Glomerular endothelial cell (primary cell): Measurements from ENCODE around the gene UBE2E1. TPM values are rescaled to one million over a fixed set of nuclear protein-coding genes. Genes with fewer than 3 reads are reported as not detected.
"Not testable (repeated sequence)": the region's sequence is repeated elsewhere in the genome, so short reads cannot be mapped to it uniquely, and the experiment has no call there.

Experiments used
- DNase-seq: peaks from one replicate; pipeline ENCODE4 v3.0.0-alpha.2; 2011; ENCODE audit warnings: low read depth, low spot score; ENCODE audit errors: extremely low read depth
- total RNA-seq: library from RNA; depleted of rRNA; stranded (reverse); fragments of >200 nt; gene quantifications from 2 replicates; pipeline ENCODE4 v1.2.3, GENCODE V29; 2015

UBE2E1 gene
- total RNA-seq, 1 donor from 2014 or later, result 98.8 TPM

- DNase-seq, result no peak
These were observed 69.5 kb downstream of the UBE2E1 start for GRCh38 chr3:23875113-23875725.

GRCh38 chr3:23876923-23877322, 71.2 kb downstream of the UBE2E1 start:
- no peak for DNase-seq

DNA sequence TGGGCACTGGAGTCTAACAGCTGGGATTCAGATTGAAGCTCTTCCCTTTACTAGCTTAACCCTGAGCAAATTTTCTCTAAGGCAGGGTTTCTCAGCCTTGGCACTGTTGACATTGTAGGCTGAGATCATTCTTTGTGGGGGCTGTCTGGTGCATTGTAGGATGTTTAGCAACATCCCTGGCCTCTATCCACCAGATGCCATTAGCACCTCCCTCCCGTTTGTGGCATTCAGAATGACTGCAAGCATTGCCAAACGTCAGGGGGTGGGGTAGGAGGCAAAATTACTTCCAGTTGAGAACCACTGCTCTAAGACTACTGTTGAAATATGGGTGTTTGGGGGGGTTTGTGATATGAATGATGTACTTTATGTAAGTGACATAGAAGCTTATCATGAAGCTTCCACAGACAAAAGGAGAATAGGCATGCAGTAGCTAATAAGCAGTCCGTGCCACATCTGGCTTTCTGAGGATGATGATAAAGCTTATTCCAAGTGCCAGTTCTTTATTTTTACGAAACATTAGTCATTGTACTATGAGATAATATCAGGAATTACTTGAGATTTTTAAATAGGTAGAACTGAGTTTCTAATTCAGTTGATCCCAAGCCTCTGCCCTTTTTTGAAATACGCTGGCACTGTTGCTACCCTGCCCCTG, 71.7 kb downstream of the UBE2E1 start:
- no peak for DNase-seq

- DNase-seq, result no peak
These were observed 73.7 kb downstream of the UBE2E1 start for GRCh38 chr3:23879485-23879884.

- DNase-seq, result no peak
These were observed 75.1 kb downstream of the UBE2E1 start for GRCh38 chr3:23880703-23881339.

- DNase-seq, result not testable (repeated sequence)
These were observed 76.2 kb downstream of the UBE2E1 start for GRCh38 chr3:23881993-23882392.

- no peak for DNase-seq
These were observed 76.7 kb downstream of the UBE2E1 start for GRCh38 chr3:23882487-23882918.

DNA sequence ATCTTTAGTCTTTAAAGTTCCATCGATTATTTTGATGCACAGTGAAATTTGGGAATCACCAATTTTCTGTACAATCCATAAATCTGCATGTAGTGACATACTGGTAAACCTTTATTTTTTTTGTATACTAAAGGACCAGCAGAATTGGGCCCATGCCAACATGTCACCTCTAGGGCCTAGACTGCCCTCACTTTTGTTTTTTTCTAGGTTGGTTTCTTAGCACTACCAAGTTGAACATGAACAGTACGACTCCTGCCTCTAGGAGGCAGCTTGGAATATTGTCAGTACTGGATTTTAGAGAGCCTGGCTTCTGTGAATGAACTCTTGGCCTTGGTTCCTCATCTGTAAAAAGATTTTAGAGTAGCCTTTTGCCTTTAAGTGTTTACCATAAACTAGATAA, 78.7 kb downstream of the UBE2E1 start:
- no peak for DNase-seq

- no peak for DNase-seq
These were observed 79.5 kb downstream of the UBE2E1 start for GRCh38 chr3:23885210-23885609.

GRCh38 chr3:23886311-23886710, 80.6 kb downstream of the UBE2E1 start:
- no peak for DNase-seq

DNA sequence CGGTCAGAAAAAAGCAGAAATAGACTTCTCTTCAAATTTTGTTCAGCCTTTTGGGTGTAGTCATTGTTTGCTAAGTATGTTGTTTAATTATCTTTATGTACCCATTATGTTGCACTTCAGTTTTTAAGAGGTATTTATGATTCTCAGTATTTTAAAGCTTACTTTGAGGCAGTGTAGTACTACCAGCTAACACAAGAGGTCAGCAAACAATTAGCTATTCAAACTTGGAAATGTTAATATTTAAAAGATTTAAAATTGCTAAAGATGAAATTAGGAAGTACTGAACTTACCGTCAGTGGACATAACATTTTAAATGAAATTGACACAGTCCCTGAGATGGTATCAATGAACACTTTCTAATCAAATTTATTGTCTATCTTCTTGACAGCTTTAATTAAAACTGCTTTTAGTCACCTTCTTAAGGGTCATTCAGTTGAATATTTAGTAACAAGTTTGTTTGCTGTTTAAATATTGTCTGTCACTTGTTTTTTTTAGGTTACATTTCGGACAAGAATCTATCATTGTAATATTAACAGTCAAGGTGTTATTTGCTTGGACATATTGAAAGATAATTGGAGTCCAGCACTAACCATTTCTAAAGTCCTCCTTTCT, 83.0 kb downstream of the UBE2E1 start:
- no peak for DNase-seq

DNA sequence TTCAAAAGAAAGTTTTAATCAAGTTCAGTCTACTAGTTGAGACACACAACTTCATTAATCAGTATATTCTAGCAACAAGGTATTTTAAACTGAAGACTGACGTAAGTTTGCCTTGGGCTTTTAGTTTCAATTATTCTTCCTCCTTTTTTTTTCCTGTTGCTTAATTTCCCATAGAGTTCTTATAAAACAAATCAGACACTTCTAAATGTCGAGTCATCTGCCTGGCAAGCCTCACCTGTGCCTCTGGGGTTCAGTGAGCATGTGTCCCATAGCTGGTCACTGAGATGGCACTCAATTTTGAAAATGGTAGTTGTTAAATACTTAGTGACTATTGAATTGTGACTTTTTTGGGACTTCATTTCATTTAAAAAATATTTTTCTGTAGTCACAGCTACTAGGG, 83.6 kb downstream of the UBE2E1 start:
- DNase-seq, result no peak

GRCh38 chr3:23889950-23890349, 84.2 kb downstream of the UBE2E1 start:
- DNase-seq, result no peak

GRCh38 chr3:23894254-23895061, 88.7 kb downstream of the UBE2E1 start:
- DNase-seq, result no peak

- no peak for DNase-seq
These were observed 89.4 kb downstream of the UBE2E1 start for GRCh38 chr3:23895181-23895580.

DNA sequence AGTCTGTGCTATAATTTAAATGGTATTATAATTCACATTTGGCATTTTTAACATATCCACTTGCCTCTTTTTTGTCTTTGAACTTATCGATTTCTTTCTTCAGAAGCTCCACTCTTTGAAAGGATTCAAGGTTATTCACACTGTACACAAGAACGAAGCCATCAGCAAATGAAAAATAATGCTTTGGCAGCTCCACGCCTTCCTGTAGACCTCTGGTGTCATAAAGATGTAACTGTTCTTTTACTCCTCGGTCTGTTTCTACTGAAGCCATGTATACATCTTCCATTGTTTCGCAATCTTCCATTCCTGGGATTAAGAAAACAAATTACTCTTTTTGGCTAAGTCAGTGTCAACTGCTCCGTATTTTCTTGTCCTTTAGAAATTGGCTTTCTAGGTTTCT, 95.0 kb downstream of the UBE2E1 start:
- DNase-seq, result no peak

DNA sequence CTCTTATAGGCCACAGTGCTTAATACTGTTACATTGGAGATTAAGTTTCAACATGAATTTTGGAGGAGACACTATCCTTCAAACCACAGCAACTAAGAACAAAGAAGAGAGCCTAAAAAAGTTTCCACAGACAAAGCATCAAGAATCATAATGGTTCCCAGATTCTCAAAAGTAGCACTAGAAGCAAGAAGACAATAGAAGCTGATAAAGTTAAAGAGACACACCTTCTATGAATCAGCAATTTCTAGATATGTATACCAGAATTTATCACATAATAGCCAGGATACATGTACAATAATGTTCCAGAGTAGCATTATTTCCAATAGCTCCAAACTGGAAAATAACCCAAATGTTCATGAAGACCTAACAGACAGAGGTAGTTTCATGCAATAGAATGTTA, 98.8 kb downstream of the UBE2E1 start:
- DNase-seq, result no peak

DNA sequence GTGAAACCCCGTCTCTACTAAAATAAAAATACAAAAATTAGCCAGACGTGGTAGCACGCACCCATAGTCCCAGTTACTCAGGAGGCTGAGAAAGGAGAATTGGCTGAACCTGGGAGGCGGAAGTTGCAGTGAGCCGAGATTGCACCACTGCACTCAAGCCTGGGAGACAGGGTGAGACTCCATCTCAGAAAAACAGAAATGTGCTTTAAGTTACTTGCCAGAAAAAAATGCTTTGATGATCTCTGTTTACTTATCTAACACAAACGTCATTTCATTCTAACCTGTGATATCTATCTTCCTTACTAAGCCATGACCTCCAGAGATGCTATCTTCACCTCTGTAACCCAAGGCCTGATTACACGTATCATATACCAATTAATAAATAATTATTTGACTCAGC, 103.6 kb downstream of the UBE2E1 start:
- no peak for DNase-seq

- DNase-seq, result no peak
These were observed 105.6 kb downstream of the UBE2E1 start for GRCh38 chr3:23911397-23911796.

- DNase-seq, result not testable (repeated sequence)
These were observed 106.6 kb downstream of the UBE2E1 start for GRCh38 chr3:23912335-23912734.

GRCh38 chr3:23913182-23913581, 107.4 kb downstream of the UBE2E1 start:
- DNase-seq, result no peak
